Esophagus (tissue), 2 donors: ENCODE results near the gene EPB41L1. TPM values are rescaled to one million over a fixed set of nuclear protein-coding genes. Genes with fewer than 3 reads are reported as not detected.

Experiments
- H3K27ac ChIP-seq, 2 donors: one replicate each; pipeline ENCODE4 v1.5.1; 2013; ENCODE audit warnings: low read depth in 2 of 2, mild to moderate bottlenecking in 2 of 2, inconsistent platforms in 1 of 2, low read length in 1 of 2, moderate library complexity in 1 of 2
- H3K27me3 ChIP-seq, 2 donors: one replicate each; pipeline ENCODE4 v1.6.1; 2013; ENCODE audit warnings: low read length in 2 of 2, control low read depth in 1 of 2, mild to moderate bottlenecking in 1 of 2; ENCODE audit not compliant: insufficient read depth in 2 of 2, control insufficient read depth in 1 of 2
- H3K36me3 ChIP-seq, 2 donors: one replicate each; pipeline ENCODE4 v1.6.1; 2013; ENCODE audit warnings: low read length in 1 of 2; ENCODE audit not compliant: control insufficient read depth in 2 of 2, insufficient read depth in 2 of 2
- H3K4me1 ChIP-seq, 2 donors: one replicate each; pipeline ENCODE4 v1.6.1; 2013; ENCODE audit warnings: low read length in 1 of 2; ENCODE audit not compliant: control insufficient read depth in 2 of 2, insufficient read depth in 2 of 2
- H3K4me3 ChIP-seq, 2 donors: one replicate each; pipeline ENCODE4 v1.5.1; 2013; ENCODE audit warnings: low read length in 2 of 2, mild to moderate bottlenecking in 2 of 2, low read depth in 1 of 2, moderate library complexity in 1 of 2
- H3K9me3 ChIP-seq, 2 donors: one replicate each; pipeline ENCODE4 v1.6.1; 2013; ENCODE audit warnings: mild to moderate bottlenecking in 2 of 2, low read depth in 1 of 2, low read length in 1 of 2, moderate library complexity in 1 of 2; ENCODE audit not compliant: control insufficient read depth in 2 of 2, insufficient read depth in 1 of 2
- WGBS, 2 donors: extraction: QIAGEN DNeasy Blood & Tissue Kit; methylation state at CpG; one replicate each; pipeline ENCODE4 v1.1.7; 2013; 5-methylcytosine and 5-hydroxymethylcytosine counted together
- polyA plus RNA-seq, 2 donors: library from polyadenylated mRNA; stranded (reverse); fragments of 200-250 nt; gene quantifications; one replicate each; pipeline ENCODE4 v1.2.3, GENCODE V29; 2013
- donor health status: healthy with polysubstance abuse.
- donor health status: Bipolar disorder and iron deficiency.

The EPB41L1 gene
- polyA plus RNA-seq, 2 donors: 30.2 to 35.0 TPM

DNA sequence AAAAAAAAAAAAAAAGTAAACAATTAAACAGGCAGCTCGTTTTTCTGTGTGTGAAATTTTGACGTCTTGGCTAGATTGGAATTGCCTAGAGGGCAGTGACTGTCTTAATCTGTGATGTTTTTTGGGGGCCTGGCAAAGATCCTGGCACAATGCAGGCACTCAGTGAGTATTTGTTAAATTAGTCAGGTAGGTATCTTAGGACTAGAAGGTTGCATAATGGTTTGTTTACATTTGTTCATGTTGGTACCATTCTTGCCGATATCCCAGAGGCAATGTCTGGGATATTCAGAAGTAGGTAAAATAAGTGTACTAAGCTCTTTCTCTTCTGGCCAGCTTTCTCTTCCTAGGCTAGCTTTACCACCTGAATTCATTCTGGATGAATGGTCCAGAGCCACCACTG is 84.2 kb downstream of the EPB41L1 start:
- Histone ChIP-seq H3K36me3 (peaks cover 0 to 12% of the 10 kb centered on the region in 2 donors), H3K9me3 (no peaks in the 10 kb centered on the region), H3K27me3 (no peaks in the 10 kb centered on the region), H3K4me3 (no peak overlapping the region), H3K4me1 (peaks cover 2 to 4% of the 10 kb centered on the region in 2 donors), H3K27ac (no peak overlapping the region)
- WGBS, 2 donors: 36 to 41% methylated on average over 3 of the region's 3 CpGs

DNA sequence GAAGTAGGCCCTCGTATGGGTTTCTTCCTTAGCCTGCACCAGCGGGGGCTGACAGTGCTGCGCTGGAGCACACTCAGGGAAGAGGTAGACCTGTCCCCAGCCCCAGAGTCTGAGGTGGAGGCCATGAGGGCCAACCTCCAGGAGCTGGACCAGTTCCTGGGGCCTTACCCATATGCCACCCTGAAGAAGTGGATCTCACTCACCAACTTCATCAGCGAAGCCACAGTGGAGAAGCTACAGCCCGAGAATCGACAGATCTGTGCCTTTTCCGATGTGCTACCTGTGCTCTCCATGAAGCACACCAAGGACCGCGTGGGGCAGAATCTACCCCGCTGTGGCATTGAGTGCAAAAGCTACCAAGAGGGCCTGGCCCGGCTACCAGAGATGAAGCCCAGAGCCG is 85.5 kb downstream of the EPB41L1 start:
- 96% methylated on average over 12 of the region's 12 CpGs for WGBS, 2 donors
- Histone ChIP-seq H3K27me3 (no peaks in the 10 kb centered on the region), H3K9me3 (no peaks in the 10 kb centered on the region), H3K4me1 (peaks cover 2 to 4% of the 10 kb centered on the region in 2 donors), H3K27ac (no peak overlapping the region), H3K4me3 (no peak overlapping the region), H3K36me3 (peaks cover 9 to 22% of the 10 kb centered on the region in 2 donors)

DNA sequence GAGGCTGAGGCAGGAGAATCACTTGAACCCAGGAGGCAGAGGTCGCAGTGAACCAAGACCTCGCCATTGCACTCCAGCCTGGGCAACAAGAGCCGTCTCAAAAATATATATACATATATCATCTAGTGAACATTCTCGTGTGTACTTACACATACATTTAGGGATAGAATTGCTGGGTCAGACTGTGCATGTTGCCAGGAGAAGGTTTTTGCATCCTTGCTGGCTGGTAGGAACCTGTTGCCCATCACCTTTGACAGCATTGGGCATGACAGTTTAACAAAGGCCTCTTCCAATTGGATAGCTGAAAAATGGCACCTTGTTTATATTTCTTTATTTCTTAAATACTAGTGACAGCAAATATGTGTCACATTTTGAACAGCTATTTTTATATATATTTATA is 87.1 kb downstream of the EPB41L1 start:
- H3K4me3 ChIP-seq: no peak overlapping the region
- no peaks in the 10 kb centered on the region for H3K9me3 ChIP-seq
- H3K4me1 ChIP-seq: peaks cover 0 to 4% of the 10 kb centered on the region in 2 donors
- peaks cover 22 to 35% of the 10 kb centered on the region in 2 donors for H3K36me3 ChIP-seq
- WGBS, 2 donors: 88 to 90% methylated on average over 4 of the region's 4 CpGs
- H3K27ac ChIP-seq: no peak overlapping the region
- no peaks in the 10 kb centered on the region for H3K27me3 ChIP-seq

GRCh38 chr20:36243726-36244125 is 89.2 kb downstream of the EPB41L1 start:
- no peak overlapping the region for H3K27ac ChIP-seq
- H3K4me1 ChIP-seq: no peaks in the 10 kb centered on the region
- H3K36me3 ChIP-seq: peaks cover 24 to 38% of the 10 kb centered on the region in 2 donors
- WGBS, 2 donors: 85 to 91% methylated on average over 1 of the region's 1 CpG
- no peaks in the 10 kb centered on the region for H3K27me3 ChIP-seq
- no peak overlapping the region for H3K4me3 ChIP-seq
- H3K9me3 ChIP-seq: no peaks in the 10 kb centered on the region

DNA sequence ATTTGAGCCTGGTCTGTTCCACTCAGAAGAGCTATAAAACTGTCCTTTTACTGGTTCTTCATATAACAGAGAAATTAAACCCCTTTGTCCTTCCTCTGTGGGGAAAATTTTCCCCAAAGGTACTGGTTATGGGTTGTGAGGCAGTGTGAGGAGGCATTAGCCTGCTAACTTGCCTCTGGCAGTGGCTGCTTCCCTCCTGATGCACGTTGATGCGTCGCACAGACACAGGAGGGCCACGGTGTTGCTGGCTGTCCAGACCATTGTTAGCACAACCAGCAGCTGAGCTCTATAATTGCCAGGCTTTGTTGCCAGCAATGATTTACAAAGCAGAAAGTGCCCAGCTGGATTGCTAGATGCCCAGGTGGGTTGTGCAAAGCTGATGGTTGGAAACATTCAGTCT is 91.9 kb downstream of the EPB41L1 start:
- 80 to 89% methylated on average over 4 of the region's 4 CpGs for WGBS, 2 donors
- H3K4me3 ChIP-seq: no peak overlapping the region
- no peak overlapping the region for H3K27ac ChIP-seq
- H3K9me3 ChIP-seq: no peaks in the 10 kb centered on the region
- no peaks in the 10 kb centered on the region for H3K27me3 ChIP-seq
- peaks cover 24 to 30% of the 10 kb centered on the region in 2 donors for H3K36me3 ChIP-seq
- H3K4me1 ChIP-seq: no peaks in the 10 kb centered on the region

- H3K4me3 ChIP-seq: no peak overlapping the region
- H3K36me3 ChIP-seq: peaks cover 24 to 35% of the 10 kb centered on the region in 2 donors
- no peaks in the 10 kb centered on the region for H3K9me3 ChIP-seq
- WGBS, 2 donors: 78 to 80% methylated on average over 4 of the region's 4 CpGs
- no peak overlapping the region for H3K27ac ChIP-seq
- H3K4me1 ChIP-seq: peaks cover 0 to 8% of the 10 kb centered on the region in 2 donors
- no peaks in the 10 kb centered on the region for H3K27me3 ChIP-seq
Observed at GRCh38 chr20:36248836-36249235, 94.3 kb downstream of the EPB41L1 start.

DNA sequence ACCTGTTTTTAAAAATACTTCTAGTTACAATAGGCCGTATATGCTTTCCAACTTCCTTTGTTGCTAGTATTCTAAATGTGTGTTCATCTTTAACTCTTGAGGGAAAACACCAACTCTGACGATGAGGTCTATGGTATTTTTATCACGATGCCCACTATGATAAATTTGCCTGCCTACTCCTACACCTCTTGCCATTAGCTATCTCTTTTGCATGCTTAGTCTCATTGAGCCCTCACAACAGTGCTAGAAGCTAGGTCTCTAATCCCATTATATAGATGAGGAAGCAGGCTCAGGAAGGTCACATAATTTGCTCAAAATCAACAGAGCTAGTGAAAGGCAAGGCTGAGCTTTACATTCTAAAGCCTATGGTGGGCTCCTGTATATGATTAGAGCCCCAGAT is 94.9 kb downstream of the EPB41L1 start:
- Histone ChIP-seq H3K4me3 (no peak overlapping the region), H3K4me1 (peaks cover 0 to 8% of the 10 kb centered on the region in 2 donors), H3K27me3 (no peaks in the 10 kb centered on the region), H3K27ac (no peak overlapping the region), H3K36me3 (peaks cover 18 to 31% of the 10 kb centered on the region in 2 donors), H3K9me3 (no peaks in the 10 kb centered on the region)
- 61 to 70% methylated on average over 3 of the region's 3 CpGs for WGBS, 2 donors

- peaks cover 15 to 27% of the 10 kb centered on the region in 2 donors for H3K36me3 ChIP-seq
- no peak overlapping the region for H3K27ac ChIP-seq
Observed at GRCh38 chr20:36251426-36251825, 96.9 kb downstream of the EPB41L1 start.

GRCh38 chr20:36252511-36252910 is 98.0 kb downstream of the EPB41L1 start:
- Histone ChIP-seq H3K36me3 (peaks cover 10 to 27% of the 10 kb centered on the region in 2 donors), H3K27ac (no peak overlapping the region), H3K9me3 (no peaks in the 10 kb centered on the region), H3K4me3 (no peak overlapping the region), H3K4me1 (peaks cover 0 to 8% of the 10 kb centered on the region in 2 donors), H3K27me3 (no peaks in the 10 kb centered on the region)
- 92 to 93% methylated on average over 3 of the region's 3 CpGs for WGBS, 2 donors

More at GRCh38 chr20:36251426-36251825, 96.9 kb downstream of the EPB41L1 start:
- H3K9me3 ChIP-seq: no peaks in the 10 kb centered on the region
- H3K27me3 ChIP-seq: no peaks in the 10 kb centered on the region
- H3K4me3 ChIP-seq: no peak overlapping the region
- H3K4me1 ChIP-seq: peaks cover 0 to 8% of the 10 kb centered on the region in 2 donors
- 56 to 74% methylated on average over 5 of the region's 5 CpGs for WGBS, 2 donors

- H3K27ac ChIP-seq: no peak overlapping the region
- H3K27me3 ChIP-seq: no peaks in the 10 kb centered on the region
- H3K4me1 ChIP-seq: peaks cover 0 to 8% of the 10 kb centered on the region in 2 donors
- 94 to 95% methylated on average over 9 of the region's 9 CpGs for WGBS, 2 donors
- no peak overlapping the region for H3K4me3 ChIP-seq
- H3K36me3 ChIP-seq: peaks cover 10 to 27% of the 10 kb centered on the region in 2 donors
- H3K9me3 ChIP-seq: no peaks in the 10 kb centered on the region
Observed at GRCh38 chr20:36253036-36253435, 98.5 kb downstream of the EPB41L1 start.
